Measurements from ENCODE around the gene THEMIS2.
"Not testable (repeated sequence)": the region's sequence is repeated elsewhere in the genome, so short reads cannot be mapped to it uniquely, and the experiment has no call there.

Gene THEMIS2

DNA sequence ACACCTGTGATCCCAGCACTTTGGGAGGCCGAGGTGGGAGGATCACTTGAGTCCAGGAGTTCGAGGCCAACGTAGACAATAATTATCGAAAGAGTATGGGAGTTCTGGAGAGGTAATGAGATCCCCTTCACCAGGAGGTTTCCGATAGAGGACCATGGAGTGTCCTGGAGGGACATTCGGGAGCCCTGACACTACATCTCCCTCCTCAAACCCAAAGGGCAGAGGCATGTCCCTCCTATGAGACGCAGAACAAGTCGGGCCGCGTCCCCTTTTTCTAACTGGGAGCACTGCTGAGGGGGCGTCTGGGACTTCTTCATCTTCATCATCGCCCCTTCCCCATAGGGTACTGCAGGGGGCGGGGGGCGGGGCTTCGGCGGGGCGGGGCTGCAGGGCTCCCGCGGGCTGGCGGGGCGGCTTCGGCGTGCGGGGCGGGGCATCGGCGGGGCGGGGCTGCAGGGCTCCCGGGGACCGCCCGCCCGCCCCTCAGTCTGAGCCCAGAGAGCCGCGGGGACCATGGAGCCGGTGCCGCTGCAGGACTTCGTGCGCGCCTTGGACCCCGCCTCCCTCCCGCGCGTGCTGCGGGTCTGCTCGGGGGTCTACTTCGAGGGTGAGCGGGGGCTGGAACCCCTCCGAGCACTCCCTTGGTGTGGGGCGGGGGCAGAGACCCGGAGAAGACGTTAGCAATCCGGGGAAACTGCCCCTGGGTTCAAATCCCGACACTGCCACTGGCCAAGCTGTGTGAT lies at the start of gene THEMIS2:
Gene THEMIS2 (plus strand): TSS at position 486 of the 743 bp plus-strand sequence. CDS start 28 bp downstream, at position 514.
- DNase-seq, result no peak

DNA sequence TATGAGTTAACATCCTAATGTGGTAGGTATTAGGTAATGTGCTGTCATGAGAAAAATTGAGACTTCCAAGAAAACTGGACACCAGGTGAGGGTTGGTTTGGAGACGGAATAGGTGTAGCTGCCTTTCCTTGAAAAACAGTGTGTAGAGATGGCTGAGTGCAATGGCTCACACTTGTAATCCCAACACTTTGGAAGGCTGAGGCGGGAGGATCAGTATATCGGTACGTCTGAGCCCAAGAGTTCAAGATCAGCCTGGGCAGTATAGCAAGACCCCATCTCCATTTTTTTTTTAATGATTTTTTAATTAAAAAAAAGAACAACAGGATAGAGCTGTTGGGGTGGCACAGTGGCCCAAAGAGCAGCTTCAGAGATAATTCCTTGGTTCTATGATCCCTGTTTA lies 48.6 kb upstream of the THEMIS2 start:
- no peak for DNase-seq

DNA sequence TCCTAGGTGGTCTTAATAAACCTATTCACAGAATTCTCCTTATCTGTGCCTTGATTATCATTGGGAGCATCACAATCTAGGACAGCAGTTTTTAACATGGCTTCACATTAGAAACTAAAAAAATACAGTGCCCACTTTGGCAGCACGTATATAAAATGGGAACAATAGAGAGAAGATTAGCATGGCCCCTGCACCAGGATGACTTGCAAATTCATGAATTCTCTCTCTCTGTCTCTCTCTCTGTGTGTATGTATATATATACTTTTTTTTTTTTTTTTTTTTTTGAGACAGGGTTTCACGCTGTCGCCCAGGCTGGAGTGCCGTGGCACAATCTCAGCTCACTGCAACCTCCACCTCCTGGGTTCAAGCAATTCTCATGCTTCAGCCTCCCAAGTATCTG lies 47.9 kb upstream of the THEMIS2 start:
- DNase-seq, result no peak

DNA sequence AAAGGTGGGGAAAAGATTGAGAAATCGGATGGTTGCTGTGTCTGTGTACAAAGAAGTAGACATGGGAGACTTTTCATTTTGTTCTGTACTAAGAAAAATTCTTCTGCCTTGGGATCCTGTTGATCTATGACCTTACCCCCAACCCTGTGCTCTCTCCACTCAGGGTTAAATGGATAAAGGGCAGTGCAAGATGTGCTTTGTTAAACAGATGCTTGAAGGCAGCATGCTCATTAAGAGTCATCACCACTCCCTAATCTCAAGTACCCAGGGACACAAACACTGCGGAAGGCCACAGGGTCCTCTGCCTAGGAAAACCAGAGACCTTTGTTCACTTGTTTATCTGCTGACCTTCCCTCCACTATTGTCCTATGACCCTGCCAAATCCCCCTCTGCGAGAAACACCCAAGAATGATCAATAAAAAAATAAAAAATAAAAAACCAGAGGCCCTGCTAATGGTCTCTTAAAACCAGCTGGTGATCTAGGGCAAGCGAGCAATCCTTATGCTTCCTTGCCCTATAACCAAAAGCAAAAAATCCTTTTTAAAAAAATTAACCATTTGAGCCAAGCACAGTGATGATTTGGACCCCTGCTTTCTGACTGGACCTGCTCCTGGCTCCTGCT lies 42.9 kb upstream of the THEMIS2 start:
- not testable (repeated sequence) for DNase-seq

DNA sequence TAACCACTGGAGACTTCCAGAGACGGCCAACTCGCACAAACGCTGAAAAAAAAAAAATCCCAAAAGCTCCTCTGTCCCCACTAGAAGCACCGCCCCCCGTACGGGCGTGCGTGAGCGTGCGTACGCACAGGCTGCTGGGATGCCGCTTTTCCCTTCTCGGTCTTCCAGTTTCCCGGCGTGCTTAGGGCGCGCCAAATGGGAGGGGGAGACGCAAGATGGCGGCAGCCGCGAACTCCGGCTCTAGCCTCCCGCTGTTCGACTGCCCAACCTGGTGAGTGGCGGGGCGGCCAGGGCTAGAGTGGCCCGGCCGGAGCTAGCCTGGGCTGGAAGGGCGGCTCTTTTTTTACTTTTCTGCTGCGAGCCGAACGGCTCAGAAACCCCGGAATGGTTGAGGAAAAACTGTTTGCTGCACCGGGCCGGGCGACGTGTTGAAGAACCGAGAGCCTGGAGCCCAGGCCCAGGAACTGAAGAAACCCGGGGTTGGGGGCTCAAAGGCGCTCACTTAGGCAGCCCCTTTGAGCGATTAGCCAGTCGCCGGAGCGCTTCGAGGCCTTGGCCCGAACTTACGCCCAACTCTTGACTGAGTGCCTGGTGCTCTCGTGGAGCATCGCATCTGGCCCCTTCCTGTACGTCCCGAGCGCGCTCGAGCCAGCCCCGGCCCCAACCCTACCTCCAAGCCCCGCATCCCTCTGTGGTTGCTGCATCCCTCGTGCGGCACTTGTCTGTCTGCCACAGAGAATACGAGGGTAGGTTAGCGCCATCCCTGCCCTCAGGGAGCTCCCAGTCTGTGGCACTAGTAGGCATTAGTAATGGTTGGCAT lies 41.5 kb upstream of the THEMIS2 start, which contains the start of gene PPP1R8:
Gene PPP1R8 (plus strand): TSS at position 162 of the 820 bp plus-strand sequence. CDS start 54 bp downstream, at position 216.
- DNase-seq, result peak; percentile 85

DNA sequence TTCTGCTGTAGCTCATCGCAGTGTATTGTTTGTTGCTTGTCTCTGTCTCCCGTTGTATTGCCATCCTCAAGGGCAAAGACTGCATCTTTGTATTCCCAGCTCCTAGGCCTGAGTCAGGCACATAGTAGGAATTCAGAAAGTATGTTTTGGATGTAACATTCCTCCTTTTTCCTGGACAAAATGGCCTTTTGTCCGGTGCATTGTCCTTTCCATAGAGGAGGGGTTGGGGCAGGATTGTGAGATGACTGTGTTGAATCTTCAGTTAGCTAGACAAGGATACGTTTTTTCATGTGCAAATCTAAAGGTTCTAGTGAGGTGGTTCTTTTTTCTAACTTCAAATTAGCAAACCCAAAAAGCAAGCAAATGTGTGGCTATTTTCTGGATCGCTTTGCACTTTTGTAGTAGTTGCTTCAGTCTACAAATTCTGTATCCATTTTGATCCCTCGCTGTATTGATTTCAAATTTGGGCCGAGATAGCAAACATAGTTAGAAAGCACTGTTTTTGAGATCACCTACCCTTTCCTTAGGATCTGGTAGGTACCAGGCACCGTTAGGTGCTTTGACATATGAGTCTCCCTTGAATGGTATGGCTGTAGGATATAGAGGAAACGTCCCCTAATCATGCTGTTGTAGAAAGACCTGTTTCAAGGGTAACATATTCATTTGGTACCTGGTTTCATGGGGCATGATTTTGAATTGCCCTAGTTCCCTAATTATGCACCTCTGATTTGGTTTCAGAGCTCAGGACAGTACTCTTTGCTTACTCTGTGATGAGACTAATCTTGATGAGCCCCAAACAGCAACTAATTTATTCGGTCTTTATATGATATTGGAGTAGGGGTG lies 40.6 kb upstream of the THEMIS2 start:
- DNase-seq, result no peak

DNA sequence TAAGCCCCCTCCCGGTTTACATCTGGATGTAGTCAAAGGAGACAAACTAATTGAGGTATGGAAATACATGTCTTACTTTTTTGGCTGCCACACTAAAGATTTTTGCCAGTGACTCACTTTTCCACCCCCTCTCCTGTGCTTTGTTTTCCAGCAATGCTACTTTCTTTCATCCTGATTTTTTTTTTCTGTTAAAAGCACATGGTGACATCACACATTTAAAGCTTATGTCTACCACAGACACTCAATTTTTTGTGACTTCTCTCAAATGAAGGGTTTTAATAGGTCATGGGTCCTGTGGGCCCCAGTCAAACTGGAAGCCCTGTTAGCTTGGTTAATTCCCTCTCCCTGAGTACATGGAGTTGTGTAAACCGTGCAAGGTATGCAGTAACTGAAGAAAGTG lies 39.6 kb upstream of the THEMIS2 start:
- DNase-seq, result no peak

DNA sequence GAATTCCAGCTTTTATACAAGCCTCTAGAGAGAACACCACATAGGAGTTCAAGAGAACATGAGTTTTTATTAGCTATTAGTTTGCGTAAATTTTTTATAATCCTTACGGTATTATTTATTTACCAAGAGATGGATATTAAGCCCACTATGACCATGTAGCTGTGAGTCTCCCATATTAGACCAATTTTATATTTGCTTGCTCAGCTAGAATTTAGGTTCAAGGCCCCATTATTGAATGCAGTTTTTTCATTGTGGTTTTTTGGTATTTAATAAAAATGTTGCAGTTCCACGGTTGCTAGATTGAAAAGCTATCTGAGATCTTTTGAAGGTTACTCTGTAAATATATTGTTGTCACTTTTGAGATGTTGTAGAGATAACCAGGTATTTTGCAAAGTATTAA lies 38.9 kb upstream of the THEMIS2 start:
- DNase-seq, result no peak

DNA sequence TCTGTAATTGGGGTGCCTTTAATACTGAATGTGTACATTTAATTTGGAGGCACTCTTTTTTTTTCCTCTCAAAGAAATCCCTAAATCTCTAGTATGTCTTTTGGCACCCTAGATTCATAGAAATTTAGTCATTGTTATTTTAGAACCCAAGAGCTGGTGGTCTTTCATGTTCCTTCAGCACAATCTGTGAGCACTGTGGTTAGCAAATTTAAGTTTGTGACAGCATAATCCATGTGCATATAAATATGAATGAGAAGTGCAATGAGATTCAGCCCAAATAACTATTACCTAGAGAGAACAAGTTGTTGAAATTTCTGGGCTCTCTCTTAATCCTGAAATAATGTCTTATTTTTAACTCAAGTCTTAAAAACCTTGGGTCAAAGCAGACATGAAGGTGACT lies 37.3 kb upstream of the THEMIS2 start:
- no peak for DNase-seq

DNA sequence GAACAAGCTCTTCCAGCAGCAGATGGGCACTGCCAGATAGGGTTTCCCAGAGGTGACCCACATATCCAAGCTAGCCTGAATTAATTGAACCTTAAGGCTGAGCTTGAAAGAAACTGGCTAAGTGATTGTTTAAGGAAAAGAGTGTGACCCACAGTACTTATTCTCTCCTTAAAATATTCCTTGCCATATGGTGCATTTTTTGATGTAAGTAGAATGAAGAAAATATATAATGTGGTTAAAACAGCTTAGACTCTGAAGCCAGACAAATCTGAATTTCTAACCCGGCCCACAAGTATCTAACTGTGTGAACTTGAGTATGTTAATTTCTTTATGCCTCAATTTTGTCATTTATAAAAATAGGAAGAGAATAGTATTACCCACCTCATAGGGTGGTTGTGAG lies 36.8 kb upstream of the THEMIS2 start:
- DNase-seq, result no peak

DNA sequence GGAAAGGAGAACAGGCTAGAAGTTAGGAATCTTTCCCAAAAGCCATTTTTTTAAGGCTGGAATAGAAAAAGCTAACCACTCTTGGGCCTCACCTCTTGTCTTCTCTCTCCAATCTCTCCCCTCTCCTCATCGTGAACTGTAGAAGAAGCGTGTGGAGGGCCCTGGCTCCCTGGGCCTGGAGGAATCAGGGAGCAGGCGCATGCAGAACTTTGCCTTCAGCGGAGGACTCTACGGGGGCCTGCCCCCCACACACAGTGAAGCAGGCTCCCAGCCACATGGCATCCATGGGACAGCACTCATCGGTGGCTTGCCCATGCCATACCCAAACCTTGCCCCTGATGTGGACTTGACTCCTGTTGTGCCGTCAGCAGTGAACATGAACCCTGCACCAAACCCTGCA lies 22.4 kb upstream of the THEMIS2 start:
- no peak for DNase-seq

DNA sequence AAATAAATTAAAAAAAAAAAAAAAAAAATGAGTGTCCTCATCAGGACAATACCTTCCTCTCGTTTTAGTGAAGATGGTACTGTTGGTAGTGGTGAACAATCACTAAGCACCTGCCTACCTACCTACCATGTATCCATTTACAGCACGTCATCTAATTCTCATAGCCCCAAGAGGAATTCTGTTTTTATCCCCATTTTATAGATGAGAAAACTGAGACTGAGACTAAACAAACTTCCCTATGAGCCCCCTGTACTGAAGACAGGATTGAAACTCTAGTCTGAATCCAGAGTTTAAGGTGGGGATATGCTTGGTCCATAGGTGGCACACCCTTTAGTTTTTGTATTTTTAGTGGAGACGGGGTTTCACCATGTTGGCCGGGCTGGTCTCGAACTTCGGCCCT lies 17.3 kb upstream of the THEMIS2 start:
- no peak for DNase-seq

DNA sequence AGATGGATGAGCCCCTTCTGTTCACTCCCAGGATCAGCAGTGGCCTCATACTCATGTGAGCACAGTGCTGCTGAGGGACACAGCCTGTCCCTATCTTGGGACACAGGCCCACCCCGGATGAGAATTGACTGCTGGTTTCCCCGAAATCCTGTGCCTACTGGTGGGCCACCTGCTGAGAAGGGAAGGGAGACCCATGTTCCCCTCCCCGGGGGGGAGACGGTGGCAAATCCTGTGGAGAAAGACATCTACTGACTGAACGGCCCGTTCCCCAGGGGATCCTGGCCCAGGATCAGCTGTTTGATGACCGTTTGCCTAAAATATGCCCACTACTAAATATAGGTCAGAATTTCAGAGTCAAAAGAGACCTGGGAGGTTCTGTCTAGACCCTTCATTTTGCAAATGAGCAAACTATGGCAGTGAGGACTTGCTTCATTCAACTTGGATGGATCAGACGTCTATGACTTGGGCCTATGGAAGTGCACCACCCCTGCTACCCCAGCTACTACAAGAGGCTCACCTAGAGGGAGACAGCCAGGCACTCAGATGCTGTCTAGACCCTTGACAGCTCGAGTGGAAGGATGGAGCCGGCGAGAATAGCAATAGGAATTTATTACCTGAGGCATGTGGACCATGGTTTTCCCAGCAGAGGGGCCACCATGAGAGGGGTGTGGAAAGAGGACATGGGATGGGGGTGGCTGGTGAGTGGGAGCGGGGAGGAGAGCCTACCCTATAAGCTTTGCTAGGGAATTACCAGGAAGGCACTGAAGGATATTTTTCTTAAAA lies 15.6 kb upstream of the THEMIS2 start:
- DNase-seq, result no peak

DNA sequence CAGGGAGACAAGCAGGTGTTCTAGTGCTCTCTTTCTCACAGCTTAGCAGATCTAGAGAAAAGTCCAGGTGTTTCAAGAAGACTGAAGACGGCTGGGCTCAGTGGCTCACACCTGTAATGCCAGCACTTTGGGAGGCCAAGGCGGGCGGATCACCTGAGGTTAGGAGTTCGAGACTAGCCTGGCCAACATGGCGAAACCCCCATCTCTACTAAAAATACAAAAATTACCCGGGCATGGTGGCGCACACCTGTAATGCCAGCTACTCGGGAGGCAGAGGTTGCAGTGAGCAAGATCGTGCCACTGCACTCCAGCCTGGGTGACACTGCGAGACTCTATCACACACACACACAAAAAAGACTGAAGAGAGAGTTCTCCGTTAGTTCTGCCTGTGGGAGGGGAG lies 14.8 kb upstream of the THEMIS2 start:
- not testable (repeated sequence) for DNase-seq

DNA sequence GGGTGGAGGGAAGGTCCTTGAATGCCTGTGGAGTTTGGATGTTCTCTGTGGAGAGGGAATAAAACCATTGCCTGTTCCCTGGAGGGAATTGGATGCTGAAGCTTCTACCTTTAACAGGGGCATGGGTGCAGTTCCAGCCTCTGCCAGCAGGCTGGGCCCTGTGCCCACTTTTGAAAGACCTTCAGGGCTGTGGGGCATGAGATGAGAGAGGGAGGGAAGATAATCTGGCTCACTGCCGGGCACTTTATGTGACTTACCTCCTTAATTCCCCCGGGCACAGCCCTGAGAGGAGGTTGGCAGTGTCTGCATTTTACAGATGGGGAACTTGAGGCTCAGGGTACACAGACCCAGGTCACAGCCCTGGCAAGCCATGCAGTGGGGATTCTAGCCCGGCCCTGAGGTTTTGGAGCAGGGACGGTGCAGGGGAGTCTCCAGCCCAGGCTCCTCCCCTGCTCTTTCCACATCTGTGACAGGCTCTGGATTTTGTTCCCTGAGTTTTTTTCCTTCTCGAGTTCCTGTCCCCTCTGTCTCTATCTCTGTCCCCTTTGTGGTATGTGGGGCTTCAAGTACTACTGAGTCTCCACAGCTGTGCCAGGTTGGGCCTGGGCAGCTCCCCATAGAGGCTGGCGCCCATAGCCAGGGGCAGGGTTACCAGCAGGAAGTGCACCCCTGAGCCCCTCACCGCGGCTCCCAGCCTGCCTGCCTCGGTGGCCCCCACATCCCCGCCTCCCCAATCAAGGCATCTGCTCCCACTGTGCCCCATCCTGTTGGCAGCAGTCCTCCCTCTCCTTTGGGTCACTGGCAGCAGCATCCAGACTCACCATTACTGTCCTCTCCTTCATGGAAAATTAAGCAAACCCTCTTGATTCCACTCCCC lies 14.0 kb upstream of the THEMIS2 start:
- DNase-seq, result no peak

DNA sequence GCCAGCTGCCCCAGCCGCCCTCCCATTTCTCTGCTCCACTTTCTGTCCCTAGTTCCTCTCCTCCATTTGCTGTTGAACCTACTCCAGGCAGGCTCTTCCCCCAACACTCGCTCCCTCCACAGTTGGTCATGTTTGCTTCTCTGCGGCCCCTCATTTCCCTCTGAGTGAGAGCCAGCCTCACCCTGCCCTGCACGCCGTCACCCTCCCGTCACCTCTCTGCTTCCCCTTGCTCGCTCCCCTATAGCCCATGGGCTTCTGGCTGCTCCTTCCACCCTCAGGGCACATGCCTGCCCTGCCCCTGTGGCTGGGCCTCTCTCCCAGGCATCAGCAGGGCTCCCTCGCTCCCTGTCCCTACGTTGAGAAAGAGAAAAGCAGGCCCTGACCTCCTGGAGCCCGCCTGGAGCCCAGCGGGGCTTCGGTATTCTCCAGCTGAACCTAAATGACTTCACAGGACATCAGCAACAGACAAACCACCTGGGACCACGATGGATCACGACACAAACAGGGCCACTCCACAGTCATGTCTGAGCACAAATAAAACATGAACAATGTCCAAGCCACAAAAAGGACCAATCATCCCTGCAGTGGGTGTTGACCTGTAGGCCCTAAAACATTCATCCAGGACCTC lies 13.3 kb upstream of the THEMIS2 start:
- DNase-seq, result no peak

DNA sequence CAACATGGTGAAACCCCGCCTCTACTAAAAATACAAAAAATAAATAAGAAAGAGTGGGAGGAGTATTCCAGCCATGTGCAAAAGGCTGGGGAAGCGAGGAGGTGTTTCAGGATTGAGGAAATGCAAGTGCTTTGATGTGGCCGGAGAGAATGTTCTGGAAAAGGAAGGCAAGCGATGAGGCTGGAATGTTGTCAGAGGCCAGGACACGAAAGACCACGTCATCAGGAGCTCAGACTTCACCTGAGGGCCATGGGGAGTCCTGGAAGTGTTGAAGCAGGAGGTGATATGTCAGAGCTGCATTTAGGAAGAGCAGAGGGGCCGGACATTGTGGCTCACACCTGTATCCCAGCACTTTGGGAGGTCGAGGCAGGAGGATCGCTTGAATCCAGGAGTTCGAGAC lies 10.9 kb upstream of the THEMIS2 start:
- no peak for DNase-seq

DNA sequence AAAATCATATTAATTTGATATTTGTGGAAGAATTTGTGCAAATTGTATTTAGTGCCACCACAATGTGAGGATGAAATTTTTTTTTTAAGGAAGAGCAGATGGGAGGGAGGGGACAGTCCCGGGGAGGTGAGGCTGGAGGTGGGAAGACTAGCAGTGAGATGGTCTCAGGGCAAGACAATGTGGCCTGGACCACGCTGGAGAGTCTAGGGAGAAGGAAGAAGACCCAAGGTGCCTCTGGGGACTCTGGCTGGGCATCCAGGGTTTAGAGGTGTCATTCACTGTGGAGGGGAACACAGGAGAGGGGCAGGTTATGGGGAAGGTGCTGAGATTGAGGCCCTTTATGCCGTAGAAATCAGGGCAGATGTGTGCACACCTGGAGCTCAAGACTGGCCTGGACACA lies 10.3 kb upstream of the THEMIS2 start:
- no peak for DNase-seq

DNA sequence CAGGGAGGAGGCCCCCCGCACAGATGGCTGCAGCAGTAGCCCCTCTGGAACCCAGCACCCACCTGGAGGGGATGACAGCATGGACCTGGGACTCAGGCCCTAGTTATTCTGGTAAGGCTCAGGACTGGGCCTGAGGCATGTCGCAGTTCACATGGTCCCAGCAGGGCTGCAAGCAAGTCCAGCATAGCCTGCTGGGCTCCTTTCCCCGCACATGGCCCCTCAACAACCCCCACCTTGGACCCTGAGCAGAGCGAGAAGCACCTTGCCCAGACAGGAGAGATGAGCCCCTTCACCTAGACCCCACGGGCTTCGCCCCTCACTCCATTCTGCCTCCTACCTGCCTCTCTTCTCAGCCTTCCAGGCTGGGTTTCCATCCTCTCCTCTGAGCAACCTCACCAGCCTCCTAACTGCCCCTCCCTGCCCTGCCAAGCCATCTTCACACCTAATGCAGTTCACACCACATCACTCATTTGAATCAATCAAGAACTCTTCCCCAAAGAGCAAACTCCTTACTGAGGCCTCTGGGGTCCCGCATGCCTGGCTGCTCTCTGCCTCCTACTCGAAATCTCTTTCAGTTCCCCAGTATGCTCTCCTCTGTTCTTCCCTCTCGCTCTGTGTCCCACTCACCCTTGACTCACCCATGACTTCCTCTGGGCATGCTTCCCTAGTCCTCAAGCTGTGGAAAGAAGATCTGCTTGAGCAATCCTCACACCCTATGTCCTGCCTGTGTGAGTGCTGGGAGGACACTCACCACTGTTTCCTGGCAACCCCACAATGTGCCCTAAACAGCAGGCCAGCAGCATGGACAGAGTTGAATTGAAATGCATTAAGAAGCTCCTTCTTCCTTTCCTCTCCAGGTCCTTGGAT lies 9.4 kb upstream of the THEMIS2 start:
- no peak for DNase-seq
